Measurements from ENCODE around the gene TOM1.

GRCh38 chr22:35350539-35351503 lies 51.1 kb downstream of the TOM1 start:
- peak; percentile 80 for TF ChIP-seq CTCF (conservative IDR thresholded peaks at IDR 0.05; ENCODE audit: low read length)
- TF ChIP-seq EZH2phosphoT487 (IDR thresholded peaks at IDR 0.05; ENCODE audit: borderline replicate concordance, low read depth, low read length) = no peak

Data from OCI-LY7 (cell line).